Thyroid gland (tissue), 4 donors: ENCODE measurements around the gene RETREG3.
A peak's percentile ranks its signal among the peaks of the same experiment; 100 is the strongest.

Source experiments
- POLR2A ChIP-seq, 2 donors: fragments of 450-650 bp; IDR thresholded peaks; one replicate each; pipeline ENCODE4 v1.6.1; 2017; ENCODE audit warnings: antibody characterized with exemption in 2 of 2, mild to moderate bottlenecking in 2 of 2, moderate library complexity in 1 of 2
- TF ChIP-seq, protein P1 (sequence below), 6 experiments: fragments of 200-600 bp in 3 of 6; fragments of 450-650 bp in 3 of 6; sonication (generic) in 3 of 6; IDR thresholded peaks; one replicate each; pipeline ENCODE4 v1.5.1; 2016 to 2019; ENCODE audit warnings: antibody characterized with exemption in 6 of 6, mild to moderate bottlenecking in 2 of 6, inconsistent platforms in 1 of 6, moderate library complexity in 1 of 6

DNA sequence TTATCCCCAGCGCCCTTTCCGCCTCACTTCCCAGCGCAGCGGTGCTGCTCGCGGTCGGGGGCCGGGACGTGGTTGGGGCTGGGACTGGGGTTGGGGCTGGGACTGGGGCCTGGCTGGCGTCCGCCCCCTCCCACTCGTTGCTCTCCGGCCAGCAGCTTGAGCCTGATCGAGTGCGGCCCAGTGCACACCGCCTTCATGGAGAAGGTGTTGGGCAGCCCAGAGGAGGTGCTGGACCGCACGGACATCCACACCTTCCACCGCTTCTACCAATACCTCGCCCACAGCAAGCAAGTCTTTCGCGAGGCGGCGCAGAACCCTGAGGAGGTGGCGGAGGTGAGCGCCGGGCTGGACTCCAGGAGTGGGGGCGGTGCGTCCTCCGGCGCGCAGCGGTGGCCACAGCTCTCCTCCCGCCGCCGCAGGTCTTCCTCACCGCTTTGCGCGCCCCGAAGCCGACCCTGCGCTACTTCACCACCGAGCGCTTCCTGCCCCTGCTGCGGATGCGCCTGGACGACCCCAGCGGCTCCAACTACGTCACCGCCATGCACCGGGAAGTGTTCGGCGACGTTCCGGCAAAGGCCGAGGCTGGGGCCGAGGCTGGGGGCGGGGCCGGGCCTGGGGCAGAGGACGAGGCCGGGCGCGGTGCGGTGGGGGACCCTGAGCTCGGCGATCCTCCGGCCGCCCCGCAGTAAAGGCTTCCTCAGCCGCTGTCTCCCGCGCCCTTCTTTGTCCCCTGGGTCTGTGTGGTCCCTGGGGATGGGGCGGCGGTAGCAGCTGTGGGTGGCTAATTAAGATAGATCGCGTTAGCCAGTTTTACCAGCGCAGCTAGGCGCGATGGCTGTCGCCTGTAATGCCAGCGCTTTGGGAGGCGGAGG is 54.7 kb downstream of the RETREG3 start:
- TF ChIP-seq, protein P1, sequence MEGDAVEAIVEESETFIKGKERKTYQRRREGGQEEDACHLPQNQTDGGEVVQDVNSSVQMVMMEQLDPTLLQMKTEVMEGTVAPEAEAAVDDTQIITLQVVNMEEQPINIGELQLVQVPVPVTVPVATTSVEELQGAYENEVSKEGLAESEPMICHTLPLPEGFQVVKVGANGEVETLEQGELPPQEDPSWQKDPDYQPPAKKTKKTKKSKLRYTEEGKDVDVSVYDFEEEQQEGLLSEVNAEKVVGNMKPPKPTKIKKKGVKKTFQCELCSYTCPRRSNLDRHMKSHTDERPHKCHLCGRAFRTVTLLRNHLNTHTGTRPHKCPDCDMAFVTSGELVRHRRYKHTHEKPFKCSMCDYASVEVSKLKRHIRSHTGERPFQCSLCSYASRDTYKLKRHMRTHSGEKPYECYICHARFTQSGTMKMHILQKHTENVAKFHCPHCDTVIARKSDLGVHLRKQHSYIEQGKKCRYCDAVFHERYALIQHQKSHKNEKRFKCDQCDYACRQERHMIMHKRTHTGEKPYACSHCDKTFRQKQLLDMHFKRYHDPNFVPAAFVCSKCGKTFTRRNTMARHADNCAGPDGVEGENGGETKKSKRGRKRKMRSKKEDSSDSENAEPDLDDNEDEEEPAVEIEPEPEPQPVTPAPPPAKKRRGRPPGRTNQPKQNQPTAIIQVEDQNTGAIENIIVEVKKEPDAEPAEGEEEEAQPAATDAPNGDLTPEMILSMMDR (IDR thresholded peaks at IDR 0.05), result peak in 1 of 6 experiments; percentile 16
- peak; percentile 4 to 92 for TF ChIP-seq POLR2A (IDR thresholded peaks at IDR 0.05)
